GM19468 (cell line): ENCODE data around the gene ENDOV.

Experiments
- ATAC-seq: cut with Tn5 transposase; IDR thresholded peaks from one replicate; pipeline ENCODE4 v1.9.1; 2021; ENCODE audit warnings: mild to moderate bottlenecking, moderate library complexity, moderate number of reproducible peaks; ENCODE audit not compliant: unreplicated experiment; ENCODE audit errors: extremely low read depth

ENDOV gene

DNA sequence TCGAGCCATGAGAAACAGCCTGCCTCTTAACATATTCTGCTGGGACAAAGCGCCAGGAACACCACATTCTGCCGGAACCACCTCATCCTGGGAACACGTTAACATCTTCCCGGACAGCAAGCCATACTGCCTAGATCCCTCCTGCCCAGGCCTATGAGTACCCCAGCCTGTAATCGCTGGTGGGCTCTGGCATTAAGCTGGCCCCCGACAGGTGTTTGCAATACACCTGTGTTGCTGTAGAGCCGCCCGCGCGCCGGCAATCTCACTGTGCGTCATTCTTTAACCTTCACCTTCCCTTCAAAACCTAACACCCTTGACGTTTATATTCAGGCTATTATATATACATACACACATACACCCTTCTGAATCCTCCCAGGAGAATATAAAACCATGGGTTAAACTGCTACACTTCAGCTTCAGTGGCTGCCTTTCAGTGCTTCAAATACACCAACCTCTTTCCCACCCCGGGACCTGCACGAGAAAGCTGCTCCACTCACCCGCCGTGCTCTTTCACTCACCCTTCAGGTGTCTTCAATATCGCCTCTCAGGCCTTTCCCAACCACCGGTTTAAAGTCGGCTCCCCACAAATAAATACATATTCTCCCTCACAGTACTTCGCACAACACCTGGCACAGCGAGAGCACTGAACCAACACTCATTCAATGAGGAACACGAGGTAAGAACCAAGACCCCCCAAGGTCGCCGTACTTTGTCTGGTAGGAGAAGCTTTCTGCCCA, 1.0 kb upstream of the ENDOV start:
- no peak for ATAC-seq

GRCh38 chr17:80414508-80414802, 512 bp upstream of the ENDOV start:
- no peak for ATAC-seq

- ATAC-seq, result no peak
Observed at GRCh38 chr17:80415626-80416137, 715 bp downstream of the ENDOV start.

- no peak for ATAC-seq
Observed at GRCh38 chr17:80416260-80416939, 1.4 kb downstream of the ENDOV start.

- no peak for ATAC-seq
Observed at GRCh38 chr17:80416940-80417293, 1.9 kb downstream of the ENDOV start.

DNA sequence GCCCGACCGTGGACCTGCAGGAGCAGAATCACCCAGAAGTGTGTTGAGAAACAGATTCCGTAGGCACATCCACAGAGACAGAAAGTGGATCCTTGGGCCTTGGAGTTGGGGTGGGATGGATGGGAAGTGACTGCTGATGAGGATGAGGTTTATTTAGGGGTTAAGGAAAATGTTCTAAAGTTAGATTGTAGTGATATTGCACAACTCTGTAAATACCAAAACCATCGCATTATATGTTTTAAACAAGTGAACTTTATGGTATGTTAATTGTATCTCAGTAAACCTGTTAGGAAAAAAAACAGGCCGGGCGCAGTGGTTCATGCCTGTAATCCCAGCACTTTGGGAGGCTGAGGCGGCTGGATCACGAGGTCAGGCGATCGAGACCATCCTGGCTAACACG, 3.6 kb downstream of the ENDOV start:
- no peak for ATAC-seq

- no peak for ATAC-seq
Observed at GRCh38 chr17:80419255-80419654, 4.3 kb downstream of the ENDOV start.

DNA sequence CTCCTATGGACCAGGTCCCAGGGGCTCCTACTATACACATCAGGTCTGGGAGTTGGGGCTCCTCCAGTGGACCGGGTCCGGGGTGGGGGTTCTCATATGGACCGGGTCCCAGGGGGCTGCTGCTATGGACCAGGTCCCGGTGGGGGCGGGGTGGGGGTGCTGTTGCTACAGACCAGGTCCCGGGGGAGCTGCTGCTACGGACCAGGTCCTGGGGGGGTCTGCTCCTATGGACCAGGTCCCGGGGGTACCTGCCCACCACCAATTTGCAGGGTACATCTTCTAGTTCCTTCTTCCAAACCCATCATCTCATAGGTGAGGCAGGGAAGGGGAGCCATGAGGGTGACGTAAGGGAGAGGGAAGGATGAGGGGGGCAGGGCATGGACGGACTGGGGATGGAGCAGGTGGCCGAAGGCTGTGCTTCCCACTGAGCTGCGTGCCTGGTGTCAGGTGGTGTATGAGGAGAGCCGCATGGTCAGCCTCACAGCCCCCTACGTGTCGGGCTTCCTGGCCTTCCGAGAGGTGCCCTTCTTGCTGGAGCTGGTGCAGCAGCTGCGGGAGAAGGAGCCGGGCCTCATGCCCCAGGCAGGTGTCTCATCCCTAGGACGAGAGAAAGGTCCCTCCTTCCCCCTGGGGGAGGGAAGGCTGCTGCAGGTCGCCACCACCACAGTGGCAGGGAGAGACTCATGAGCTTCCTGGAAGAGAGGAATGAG, 6.6 kb downstream of the ENDOV start:
- ATAC-seq, result no peak

GRCh38 chr17:80422276-80422675, 7.3 kb downstream of the ENDOV start:
- ATAC-seq, result no peak

DNA sequence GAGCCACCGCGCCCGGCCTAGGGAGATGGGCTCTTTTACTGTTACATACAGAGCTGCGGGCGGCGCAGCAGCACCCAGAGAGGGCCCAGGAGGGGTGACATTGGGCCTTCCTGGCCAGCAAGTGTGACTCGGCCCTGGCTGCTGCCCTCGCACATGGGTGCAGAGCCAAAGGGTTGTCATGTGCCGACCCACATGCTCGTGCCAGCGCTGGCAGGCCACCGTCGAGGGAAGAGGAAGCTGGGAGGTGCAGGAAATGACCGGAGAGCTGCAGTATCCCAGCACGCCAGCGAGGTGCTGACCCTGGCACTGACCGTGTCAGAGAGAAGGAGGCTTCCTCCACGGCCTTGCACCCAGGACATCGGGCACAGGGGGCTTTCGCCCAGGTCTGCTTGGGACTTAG, 8.0 kb downstream of the ENDOV start:
- no peak for ATAC-seq

DNA sequence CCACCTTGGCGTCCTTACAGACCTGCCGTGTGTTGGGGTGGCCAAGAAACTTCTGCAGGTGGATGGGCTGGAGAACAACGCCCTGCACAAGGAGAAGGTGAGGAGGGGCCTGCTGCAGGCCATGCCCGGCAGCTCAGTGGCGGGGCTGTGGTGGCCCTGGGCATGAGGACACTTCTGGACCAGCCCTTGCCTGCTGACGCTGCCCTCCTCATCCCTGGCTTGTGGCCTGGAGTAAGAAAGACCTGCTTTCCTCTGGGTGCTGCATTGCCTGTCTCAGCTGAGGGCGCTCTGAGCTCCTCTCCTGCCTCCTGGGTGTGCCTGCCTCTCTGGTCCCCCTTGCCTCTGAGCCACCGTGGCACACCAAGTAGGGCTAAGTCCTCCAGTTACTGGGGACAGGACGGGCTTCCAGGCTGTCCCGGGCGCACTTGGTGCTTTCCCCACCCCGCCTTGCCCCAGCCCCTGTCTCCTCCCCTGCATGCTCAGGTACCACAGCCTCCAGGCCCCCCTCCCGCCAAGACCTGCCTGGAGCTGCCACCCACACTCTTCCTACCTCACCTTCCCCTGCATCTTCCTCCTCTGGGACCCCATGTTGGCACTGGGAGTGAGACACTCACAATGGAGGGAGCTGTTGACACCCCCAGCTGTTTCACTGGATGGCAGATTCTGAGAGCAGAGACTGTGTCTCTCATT, 8.7 kb downstream of the ENDOV start:
- no peak for ATAC-seq

- ATAC-seq, result no peak
Observed at GRCh38 chr17:80424261-80424660, 9.3 kb downstream of the ENDOV start.

- ATAC-seq, result no peak
Observed at GRCh38 chr17:80424878-80425765, 10.2 kb downstream of the ENDOV start.

- no peak for ATAC-seq
Observed at GRCh38 chr17:80425835-80426426, 11.0 kb downstream of the ENDOV start.

- peak; percentile 46 for ATAC-seq
Observed at GRCh38 chr17:80426671-80427326, 11.8 kb downstream of the ENDOV start.

DNA sequence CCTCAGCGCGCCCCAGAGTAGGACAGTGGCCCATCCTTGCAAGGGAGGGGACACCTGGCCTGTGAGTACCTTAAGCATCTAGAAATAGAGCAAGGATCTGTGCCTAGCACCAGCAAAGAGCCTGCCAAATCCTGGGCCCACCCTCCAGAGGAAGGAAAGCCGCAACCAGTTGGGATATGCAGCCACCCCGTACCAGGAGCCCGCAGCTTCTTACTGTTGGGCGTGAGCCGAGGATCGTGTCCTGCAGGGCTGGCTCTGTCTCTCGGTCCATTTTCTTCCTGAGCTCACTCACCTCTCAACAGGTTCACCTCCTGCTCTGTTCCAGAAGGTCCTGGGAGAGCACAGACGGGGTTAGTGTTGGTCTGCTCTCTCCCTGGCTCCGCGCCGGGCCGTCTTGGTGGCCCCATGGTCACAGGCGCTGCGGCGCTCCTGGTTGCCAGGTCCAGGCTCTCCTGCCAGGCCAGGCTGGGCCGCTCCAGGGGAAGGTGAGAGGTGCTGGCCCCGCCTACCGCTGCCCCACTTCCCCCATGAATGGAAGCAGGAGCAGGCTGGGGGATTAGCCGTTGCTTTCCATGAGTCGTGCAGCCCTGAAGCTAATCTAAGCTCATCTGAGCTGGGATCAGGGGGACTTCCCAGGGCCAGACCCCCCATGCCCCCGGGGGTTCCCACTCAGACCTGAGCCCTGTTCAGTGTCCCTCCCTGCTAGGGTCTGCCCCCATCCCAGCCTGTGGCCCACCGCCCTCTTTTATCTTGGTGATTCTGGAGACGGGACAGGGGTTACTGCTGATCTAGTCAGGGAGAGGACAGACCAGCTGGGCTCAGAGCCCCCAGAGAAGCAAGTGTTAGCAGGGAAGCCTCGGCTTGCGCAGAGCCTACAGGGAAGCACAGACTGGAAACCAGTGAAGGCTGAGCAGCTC, 12.7 kb downstream of the ENDOV start:
- ATAC-seq, result no peak

DNA sequence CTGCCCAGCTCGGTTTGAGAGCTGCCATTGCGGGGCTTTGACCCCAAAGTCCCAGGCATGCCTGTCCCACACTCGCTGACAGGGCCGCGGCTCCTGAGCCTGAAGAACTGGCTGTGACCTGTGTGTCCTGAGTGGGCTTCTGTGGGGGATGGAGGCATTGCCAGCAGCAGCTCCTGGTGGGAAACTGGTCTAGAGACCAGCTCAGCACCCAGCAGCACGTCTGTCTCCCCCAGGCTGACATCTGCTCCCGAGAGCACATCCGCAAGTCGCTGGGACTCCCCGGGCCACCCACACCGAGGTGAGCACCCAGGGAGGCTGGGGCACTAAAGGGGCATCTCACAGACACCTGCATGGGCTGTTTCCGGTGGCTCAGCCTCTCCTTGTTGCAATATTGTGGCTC, 13.4 kb downstream of the ENDOV start:
- no peak for ATAC-seq

DNA sequence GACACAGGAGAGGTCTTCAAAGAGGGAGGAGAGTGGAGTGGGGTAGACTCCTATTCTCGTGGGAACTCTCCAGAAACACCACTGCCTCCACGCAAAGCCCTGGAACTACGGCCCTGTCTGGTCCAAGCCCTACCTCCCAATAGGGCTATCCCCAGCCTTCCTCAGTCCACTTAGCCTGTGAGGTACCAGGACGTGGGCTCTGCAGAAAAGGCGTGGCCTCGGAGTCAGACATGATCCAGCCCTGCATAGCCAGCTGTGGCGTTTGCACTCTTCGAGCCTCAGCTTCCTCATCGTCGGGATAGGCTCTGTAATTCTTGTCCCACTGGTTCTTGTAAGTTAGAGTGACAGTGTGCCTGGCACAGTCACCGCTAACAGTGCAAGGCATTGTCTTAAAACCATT, 13.8 kb downstream of the ENDOV start:
- ATAC-seq, result no peak
